ENCODE results near the gene DLGAP1.

DNA sequence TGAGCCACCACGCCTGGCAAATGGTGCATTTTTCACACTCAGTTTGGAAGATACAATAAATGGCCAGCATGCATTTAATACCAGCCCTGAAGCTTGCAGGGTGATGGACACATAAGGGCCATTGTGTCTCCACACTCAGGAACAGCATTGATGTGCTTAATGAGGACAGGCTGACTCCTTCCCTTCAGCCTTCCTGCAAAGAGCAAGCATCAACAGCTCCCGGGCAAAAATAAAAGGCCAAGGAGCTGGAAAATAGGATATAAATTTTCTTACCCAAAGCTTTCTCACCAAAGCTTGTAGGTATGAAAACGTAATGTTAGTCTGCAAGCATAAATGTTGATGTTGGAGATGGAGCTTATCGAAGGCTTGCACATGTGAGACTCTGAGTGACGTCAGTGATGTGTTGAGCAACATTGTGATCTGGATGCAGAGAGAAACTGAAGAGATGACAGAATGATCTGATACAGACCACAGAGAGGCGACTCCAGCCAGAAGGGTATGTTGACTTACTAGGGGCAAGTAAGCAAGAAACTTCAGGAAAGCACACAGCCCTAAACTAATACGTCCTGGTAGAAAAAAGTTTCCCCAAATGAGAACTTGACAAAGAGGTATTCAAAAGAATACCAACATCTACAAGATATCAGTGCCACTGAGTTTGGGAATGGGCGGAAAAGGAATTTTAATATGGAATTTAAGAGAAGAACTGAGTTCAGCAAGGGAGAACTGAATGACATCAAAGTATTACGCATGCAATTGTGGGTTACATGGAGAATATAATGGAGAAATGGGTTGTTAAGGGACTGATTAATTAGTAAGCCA lies 748.6 kb downstream of the DLGAP1 start:
- TF ChIP-seq, protein P1, sequence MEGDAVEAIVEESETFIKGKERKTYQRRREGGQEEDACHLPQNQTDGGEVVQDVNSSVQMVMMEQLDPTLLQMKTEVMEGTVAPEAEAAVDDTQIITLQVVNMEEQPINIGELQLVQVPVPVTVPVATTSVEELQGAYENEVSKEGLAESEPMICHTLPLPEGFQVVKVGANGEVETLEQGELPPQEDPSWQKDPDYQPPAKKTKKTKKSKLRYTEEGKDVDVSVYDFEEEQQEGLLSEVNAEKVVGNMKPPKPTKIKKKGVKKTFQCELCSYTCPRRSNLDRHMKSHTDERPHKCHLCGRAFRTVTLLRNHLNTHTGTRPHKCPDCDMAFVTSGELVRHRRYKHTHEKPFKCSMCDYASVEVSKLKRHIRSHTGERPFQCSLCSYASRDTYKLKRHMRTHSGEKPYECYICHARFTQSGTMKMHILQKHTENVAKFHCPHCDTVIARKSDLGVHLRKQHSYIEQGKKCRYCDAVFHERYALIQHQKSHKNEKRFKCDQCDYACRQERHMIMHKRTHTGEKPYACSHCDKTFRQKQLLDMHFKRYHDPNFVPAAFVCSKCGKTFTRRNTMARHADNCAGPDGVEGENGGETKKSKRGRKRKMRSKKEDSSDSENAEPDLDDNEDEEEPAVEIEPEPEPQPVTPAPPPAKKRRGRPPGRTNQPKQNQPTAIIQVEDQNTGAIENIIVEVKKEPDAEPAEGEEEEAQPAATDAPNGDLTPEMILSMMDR (IDR thresholded peaks at IDR 0.05) = no peak
- TF ChIP-seq POLR2A (IDR thresholded peaks at IDR 0.05) = no peak

Data from testis (tissue), 2 donors.